Adrenal gland (tissue), 12 donors: ENCODE data around the gene PEA15. TPM values are rescaled to one million over a fixed set of nuclear protein-coding genes. Genes with fewer than 3 reads are reported as not detected.

Experiments
- DNase-seq, 7 donors: peaks; one replicate each; pipeline ENCODE4 v3.0.0-alpha.2; 2019 to 2020
- H3K27ac ChIP-seq, 5 donors: fragments of 200-600 bp; sonication (generic) in 4 of 5; 1 replicate in 3 of 5; 2 replicates in 2 of 5; pipeline versions ENCODE4 v1.5.1 to v1.8.0; 2016 to 2020; ENCODE audit warnings: mild to moderate bottlenecking in 1 of 5
- H3K27me3 ChIP-seq: fragments of 200-600 bp; 2 replicates; pipeline ENCODE4 v1.8.0; 2021
- H3K36me3 ChIP-seq, 2 donors: fragments of 200-600 bp; replicated peaks in 1 of 2; 1 replicate in 1 of 2; 2 replicates in 1 of 2; pipeline versions ENCODE4 v1.5.1 to v1.8.0; 2018 to 2022
- H3K4me1 ChIP-seq, 2 donors: fragments of 200-600 bp; replicated peaks in 1 of 2; 1 replicate in 1 of 2; 2 replicates in 1 of 2; pipeline versions ENCODE4 v1.5.1 to v1.8.0; 2018 to 2021
- H3K4me3 ChIP-seq, 4 donors: fragments of 200-600 bp; sonication (generic) in 3 of 4; one replicate each; pipeline ENCODE4 v1.5.1; 2016 to 2018
- H3K9me3 ChIP-seq, 3 donors: fragments of 200-600 bp; sonication (generic) in 1 of 3; replicated peaks in 1 of 3; 1 replicate in 2 of 3; 2 replicates in 1 of 3; pipeline versions ENCODE4 v1.5.1 to v1.8.0; 2016 to 2021
- POLR2A ChIP-seq, 2 donors: fragments of 450-650 bp; IDR thresholded peaks; one replicate each; pipeline ENCODE4 v1.6.1; 2017; ENCODE audit warnings: antibody characterized with exemption in 2 of 2, mild to moderate bottlenecking in 2 of 2, moderate library complexity in 1 of 2
- WGBS, 4 donors: extraction: QIAGEN DNeasy Blood & Tissue Kit in 2 of 4; methylation state at CpG; one replicate each; pipeline versions ENCODE4 v1.1.5 to v1.1.7; 2013 to 2017; 5-methylcytosine and 5-hydroxymethylcytosine counted together
- intact Hi-C, 2 donors: fragments of 100-400 bp; cut with DNase I; formaldehyde crosslinking; loops; one replicate each; pipeline versions ENCODE4 v1.14.1 to v1.15.0; 2022 to 2023
- polyA plus RNA-seq, 3 donors: library from polyadenylated mRNA; stranded (reverse); fragments of 200-250 nt in 2 of 3; fragments of 350-450 nt in 1 of 3; fragmentation: Illumina TruSeq in 1 of 3; extraction: RNeasy Lipid Tissue Mini Kit (QIAGEN cat#74804) in 1 of 3; gene quantifications; one replicate each; pipeline ENCODE4 v1.2.3, GENCODE V29; 2013 to 2014
- total RNA-seq, 9 donors: library from RNA; depleted of rRNA in 4 of 9; stranded (reverse); fragments of >200 nt in 4 of 9; fragments of 120-200 nt in 1 of 9; fragmentation: NEBNext Ultra II Directional in 1 of 9; extraction: Animal tissue kit (Norgen Biotek cat#: 25700) in 1 of 9; gene quantifications; one replicate each; pipeline versions ENCODE4 v1.1.0 to v1.2.4, GENCODE V29; 2013 to 2023
- TF ChIP-seq, protein P1 (sequence below), 6 experiments: fragments of 450-650 bp in 4 of 6; fragments of 200-600 bp in 2 of 6; sonication (generic) in 1 of 6; IDR thresholded peaks; 1 replicate in 5 of 6; 2 replicates in 1 of 6; pipeline versions ENCODE4 v1.5.1 to v1.8.0; 2016 to 2021; ENCODE audit warnings: antibody characterized with exemption in 6 of 6, mild to moderate bottlenecking in 2 of 6, moderate library complexity in 1 of 6
- donor health status: healthy with polysubstance abuse.
- donor health status: Bipolar disorder and iron deficiency.
- donor health status: DM: yes; HTN: yes; CAD: no.
- donor health status: DM: no; HTN: no; CAD: no.
- donor health status: DM: no; HTN: no; CAD: no.
- donor health status: DM: yes; HTN: yes; CAD: no.

PEA15 gene
- total and polyA plus RNA-seq, 12 donors: 40.6 to 445 (median 106) TPM

DNA sequence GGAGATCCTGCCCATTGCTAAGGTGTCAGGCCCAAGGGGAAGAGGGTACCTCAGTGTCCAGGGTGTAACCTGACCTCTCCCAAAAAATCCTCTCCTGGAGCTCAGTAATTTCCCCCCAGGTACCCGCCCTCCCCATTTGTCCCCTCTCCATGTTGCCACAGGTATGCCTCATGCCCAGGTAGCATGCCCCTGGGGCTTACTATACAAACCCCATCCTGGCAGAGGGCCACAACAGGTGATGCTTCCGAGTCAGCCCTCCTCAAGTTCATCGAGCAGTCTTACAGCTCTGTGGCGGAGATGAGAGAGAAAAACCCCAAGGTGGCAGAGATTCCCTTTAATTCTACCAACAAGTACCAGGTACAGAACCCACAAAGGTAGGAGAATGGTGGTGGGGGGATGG is 38.1 kb upstream of the PEA15 start:
- intact Hi-C loops: no loop called here
- no peak overlapping the region for H3K27ac ChIP-seq
- no peaks in the 10 kb centered on the region for H3K36me3 ChIP-seq
- H3K4me3 ChIP-seq: no peak overlapping the region
- 79 to 86% (median 84%) methylated on average over 4 of the region's 4 CpGs for WGBS, 4 donors
- H3K27me3 ChIP-seq: peaks cover 4% of the 10 kb centered on the region
- H3K4me1 ChIP-seq: no peaks in the 10 kb centered on the region
- TF ChIP-seq, protein P1, sequence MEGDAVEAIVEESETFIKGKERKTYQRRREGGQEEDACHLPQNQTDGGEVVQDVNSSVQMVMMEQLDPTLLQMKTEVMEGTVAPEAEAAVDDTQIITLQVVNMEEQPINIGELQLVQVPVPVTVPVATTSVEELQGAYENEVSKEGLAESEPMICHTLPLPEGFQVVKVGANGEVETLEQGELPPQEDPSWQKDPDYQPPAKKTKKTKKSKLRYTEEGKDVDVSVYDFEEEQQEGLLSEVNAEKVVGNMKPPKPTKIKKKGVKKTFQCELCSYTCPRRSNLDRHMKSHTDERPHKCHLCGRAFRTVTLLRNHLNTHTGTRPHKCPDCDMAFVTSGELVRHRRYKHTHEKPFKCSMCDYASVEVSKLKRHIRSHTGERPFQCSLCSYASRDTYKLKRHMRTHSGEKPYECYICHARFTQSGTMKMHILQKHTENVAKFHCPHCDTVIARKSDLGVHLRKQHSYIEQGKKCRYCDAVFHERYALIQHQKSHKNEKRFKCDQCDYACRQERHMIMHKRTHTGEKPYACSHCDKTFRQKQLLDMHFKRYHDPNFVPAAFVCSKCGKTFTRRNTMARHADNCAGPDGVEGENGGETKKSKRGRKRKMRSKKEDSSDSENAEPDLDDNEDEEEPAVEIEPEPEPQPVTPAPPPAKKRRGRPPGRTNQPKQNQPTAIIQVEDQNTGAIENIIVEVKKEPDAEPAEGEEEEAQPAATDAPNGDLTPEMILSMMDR (IDR thresholded peaks at IDR 0.05): no peak
- no peak for TF ChIP-seq POLR2A (IDR thresholded peaks at IDR 0.05)
- no peaks in the 10 kb centered on the region for H3K9me3 ChIP-seq
- peak in 1 of 7 donors; percentile 46 for DNase-seq

DNA sequence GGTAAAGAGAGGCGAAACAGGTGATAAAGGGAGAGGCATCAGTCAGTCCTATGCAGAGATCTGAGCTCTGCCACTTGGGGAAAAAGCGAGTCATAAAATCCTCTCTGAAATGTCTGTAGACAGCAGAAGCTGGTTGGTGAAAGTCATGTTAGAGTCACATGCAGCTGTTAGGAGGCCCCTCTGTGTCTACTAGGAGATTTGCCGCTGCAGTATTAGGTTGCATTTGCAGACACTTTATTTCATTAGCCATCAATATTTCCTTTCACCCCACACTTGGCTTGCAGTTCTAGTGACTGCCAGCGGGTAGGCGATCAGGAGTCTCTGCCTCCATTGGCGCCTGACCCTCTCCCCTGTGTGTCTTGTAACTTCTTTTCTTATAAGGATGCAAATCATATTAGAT is 37.6 kb upstream of the PEA15 start:
- DNase-seq: peak in 1 of 7 donors; percentile 21
- 88 to 93% (median 90%) methylated on average over 6 of the region's 6 CpGs for WGBS, 4 donors
- intact Hi-C loops: no loop called here

DNA sequence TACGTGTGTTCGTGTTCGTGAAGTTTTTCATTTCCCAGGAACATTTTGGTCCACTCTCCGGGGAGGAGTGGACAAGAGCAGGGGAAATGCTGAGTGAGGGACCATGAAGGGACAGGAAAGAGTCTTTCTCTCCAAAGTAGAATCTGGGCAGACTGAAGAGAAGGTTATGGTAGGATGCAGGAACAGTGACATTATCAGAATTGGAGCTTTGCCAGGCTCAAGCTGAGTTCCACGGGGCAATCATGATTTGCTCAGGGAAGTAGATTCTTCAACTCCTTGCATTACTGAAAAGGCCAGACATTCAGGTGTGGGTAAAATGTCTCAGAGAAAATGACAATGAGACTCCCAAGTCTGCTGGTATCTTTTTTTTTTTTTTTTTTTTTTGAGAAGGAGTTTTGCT is 37.2 kb upstream of the PEA15 start:
- no peaks in the 10 kb centered on the region for H3K4me1 ChIP-seq
- H3K27ac ChIP-seq: no peak overlapping the region
- H3K4me3 ChIP-seq: no peak overlapping the region
- no peaks in the 10 kb centered on the region for H3K9me3 ChIP-seq
- DNase-seq: peak in 2 of 7 donors; percentile 16 to 33
- peaks cover 4% of the 10 kb centered on the region for H3K27me3 ChIP-seq
- H3K36me3 ChIP-seq: no peaks in the 10 kb centered on the region
- TF ChIP-seq, protein P1 (IDR thresholded peaks at IDR 0.05): no peak
- no peak for TF ChIP-seq POLR2A (IDR thresholded peaks at IDR 0.05)
- intact Hi-C loops: no loop called here
- WGBS, 4 donors: 65 to 79% (median 72%) methylated on average over 5 of the region's 5 CpGs

More for the DNA sequence above, 37.6 kb upstream of the PEA15 start:
- no peaks in the 10 kb centered on the region for H3K9me3 ChIP-seq
- H3K36me3 ChIP-seq: no peaks in the 10 kb centered on the region
- no peaks in the 10 kb centered on the region for H3K4me1 ChIP-seq
- peaks cover 4% of the 10 kb centered on the region for H3K27me3 ChIP-seq
- no peak overlapping the region for H3K27ac ChIP-seq
- TF ChIP-seq POLR2A (IDR thresholded peaks at IDR 0.05): no peak
- TF ChIP-seq, protein P1 (IDR thresholded peaks at IDR 0.05): no peak
- H3K4me3 ChIP-seq: no peak overlapping the region

DNA sequence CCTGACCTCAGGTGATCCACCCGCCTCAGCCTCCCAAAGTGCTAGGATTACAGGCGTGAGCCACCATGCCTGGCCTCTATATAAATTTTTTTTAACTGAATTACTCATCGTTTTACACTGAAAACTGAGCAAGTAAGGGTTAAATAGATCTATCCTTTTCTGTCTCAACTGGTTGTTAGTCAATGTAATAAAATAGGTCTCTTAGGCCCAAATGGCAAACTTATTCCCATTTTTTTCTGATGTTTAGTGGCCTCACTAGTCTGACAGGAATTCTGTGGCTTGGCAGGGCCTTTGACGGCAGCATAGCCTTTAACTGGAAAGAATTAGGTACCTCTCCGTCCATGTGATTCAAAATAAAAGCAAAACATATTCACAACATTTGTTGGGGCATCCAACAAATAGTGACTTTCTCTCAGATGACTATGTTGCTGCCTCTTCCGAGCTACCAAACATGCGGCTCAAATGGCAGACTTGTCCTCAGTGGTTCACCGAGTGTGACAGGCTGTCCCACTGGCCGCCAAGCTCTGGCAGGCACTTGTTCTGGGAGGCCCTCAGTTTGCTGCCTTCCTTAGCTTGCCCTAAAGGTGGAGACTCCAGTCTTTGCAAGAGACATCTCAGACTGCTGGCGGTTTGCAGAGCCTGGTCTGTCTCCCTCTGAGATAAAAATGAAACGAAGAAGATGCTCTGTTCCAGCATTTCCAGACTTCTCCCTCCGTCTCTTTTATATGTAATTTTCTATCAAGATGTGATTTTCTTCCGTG is 36.4 kb upstream of the PEA15 start:
- peak in 1 of 7 donors; percentile 42 for DNase-seq
- Histone ChIP-seq H3K36me3 (no peaks in the 10 kb centered on the region), H3K27me3 (peaks cover 4% of the 10 kb centered on the region), H3K27ac (no peak overlapping the region), H3K4me3 (no peak overlapping the region), H3K4me1 (no peaks in the 10 kb centered on the region), H3K9me3 (no peaks in the 10 kb centered on the region)
- TF ChIP-seq POLR2A (IDR thresholded peaks at IDR 0.05): no peak
- TF ChIP-seq, protein P1 (IDR thresholded peaks at IDR 0.05): no peak
- intact Hi-C loops: no loop called here
- 76 to 84% (median 80%) methylated on average over 13 of the region's 13 CpGs for WGBS, 4 donors
